Neural crest cell (in vitro differentiated cells): ENCODE data around the gene FSTL4. TPM values are rescaled to one million over a fixed set of nuclear protein-coding genes. Genes with fewer than 3 reads are reported as not detected.

Experiments used
- DNase-seq: peaks from one replicate; pipeline ENCODE4 v3.0.0; 2021; ENCODE audit warnings: low read depth, mixed read lengths, low spot score
- H3K27ac Mint-ChIP-seq: one replicate; pipeline ENCODE4 v1.8.0; 2021; ENCODE audit warnings: mild to moderate bottlenecking, mixed read lengths; ENCODE audit not compliant: unreplicated experiment
- H3K27me3 Mint-ChIP-seq: 2 replicates; pipeline ENCODE4 v1.8.0; 2021; ENCODE audit warnings: low read depth, mild to moderate bottlenecking, mixed read lengths
- H3K36me3 Mint-ChIP-seq: 2 replicates; pipeline ENCODE4 v1.8.0; 2021; ENCODE audit warnings: low read depth, mild to moderate bottlenecking, mixed read lengths
- H3K4me1 Mint-ChIP-seq: 2 replicates; pipeline ENCODE4 v1.8.0; 2021; ENCODE audit warnings: mixed read lengths
- H3K4me3 Mint-ChIP-seq: one replicate; pipeline ENCODE4 v1.8.0; 2021; ENCODE audit warnings: mild to moderate bottlenecking, mixed read lengths
- H3K9me3 Mint-ChIP-seq: 2 replicates; pipeline ENCODE4 v1.8.0; 2021; ENCODE audit warnings: mixed read lengths
- CTCF ChIP-seq: fragments of 200-600 bp; sonication (generic); conservative IDR thresholded peaks from 2 replicates; pipeline ENCODE4 v1.5.0; 2021; ENCODE audit warnings: antibody characterized with exemption, mild to moderate bottlenecking
- total RNA-seq: library from RNA; stranded (reverse); gene quantifications from 2 replicates; pipeline ENCODE4 v1.2.1, GENCODE V29; 2021

FSTL4 gene
- total RNA-seq, 1 donor from 2014 or later = 2.0 TPM

GRCh38 chr5:133319905-133320520 lies 292.3 kb downstream of the FSTL4 start:
- Mint-ChIP-seq H3K36me3 (no peaks in the 10 kb centered on the region), H3K4me1 (peaks cover 10% of the 10 kb centered on the region), H3K9me3 (no peaks in the 10 kb centered on the region), H3K27ac (no peak overlapping the region), H3K27me3 (no peaks in the 10 kb centered on the region), H3K4me3 (no peak overlapping the region)
- peak; percentile 14 for TF ChIP-seq CTCF
- DNase-seq = no peak

- Mint-ChIP-seq H3K4me3 (no peak overlapping the region), H3K36me3 (no peaks in the 10 kb centered on the region), H3K4me1 (peaks cover 12% of the 10 kb centered on the region), H3K27ac (no peak overlapping the region), H3K27me3 (no peaks in the 10 kb centered on the region), H3K9me3 (no peaks in the 10 kb centered on the region)
- TF ChIP-seq CTCF = no peak
- DNase-seq = no peak
Measured at GRCh38 chr5:133319244-133319643, 293.1 kb downstream of the FSTL4 start.

- Mint-ChIP-seq H3K27ac (no peak overlapping the region), H3K4me1 (peaks cover 12% of the 10 kb centered on the region), H3K9me3 (no peaks in the 10 kb centered on the region)
Measured at GRCh38 chr5:133317558-133317957, 294.8 kb downstream of the FSTL4 start.

GRCh38 chr5:133316346-133317343 lies 295.7 kb downstream of the FSTL4 start:
- DNase-seq = peak; percentile 20
- H3K27ac Mint-ChIP-seq = peak overlapping the region; percentile 14
- TF ChIP-seq CTCF = peak; percentile 55

More at GRCh38 chr5:133317558-133317957, 294.8 kb downstream of the FSTL4 start:
- Mint-ChIP-seq H3K27me3 (no peaks in the 10 kb centered on the region), H3K36me3 (no peaks in the 10 kb centered on the region), H3K4me3 (no peak overlapping the region)
- TF ChIP-seq CTCF = no peak
- DNase-seq = no peak

GRCh38 chr5:133314086-133314485 lies 298.3 kb downstream of the FSTL4 start:
- H3K27me3 Mint-ChIP-seq = no peaks in the 10 kb centered on the region
- no peak for TF ChIP-seq CTCF
- DNase-seq = no peak
- H3K4me3 Mint-ChIP-seq = no peak overlapping the region
- H3K27ac Mint-ChIP-seq = no peak overlapping the region
- no peaks in the 10 kb centered on the region for H3K9me3 Mint-ChIP-seq
- no peaks in the 10 kb centered on the region for H3K36me3 Mint-ChIP-seq
- H3K4me1 Mint-ChIP-seq = peaks cover 9% of the 10 kb centered on the region

More at GRCh38 chr5:133316346-133317343, 295.7 kb downstream of the FSTL4 start:
- no peak overlapping the region for H3K4me3 Mint-ChIP-seq
- no peaks in the 10 kb centered on the region for H3K27me3 Mint-ChIP-seq
- no peaks in the 10 kb centered on the region for H3K9me3 Mint-ChIP-seq
- no peaks in the 10 kb centered on the region for H3K36me3 Mint-ChIP-seq
- H3K4me1 Mint-ChIP-seq = peaks cover 9% of the 10 kb centered on the region
